ENCODE results near the gene G6PD.
"Not testable (repeated sequence)": the region's sequence is repeated elsewhere in the genome, so short reads cannot be mapped to it uniquely, and the experiment has no call there.

The G6PD gene

DNA sequence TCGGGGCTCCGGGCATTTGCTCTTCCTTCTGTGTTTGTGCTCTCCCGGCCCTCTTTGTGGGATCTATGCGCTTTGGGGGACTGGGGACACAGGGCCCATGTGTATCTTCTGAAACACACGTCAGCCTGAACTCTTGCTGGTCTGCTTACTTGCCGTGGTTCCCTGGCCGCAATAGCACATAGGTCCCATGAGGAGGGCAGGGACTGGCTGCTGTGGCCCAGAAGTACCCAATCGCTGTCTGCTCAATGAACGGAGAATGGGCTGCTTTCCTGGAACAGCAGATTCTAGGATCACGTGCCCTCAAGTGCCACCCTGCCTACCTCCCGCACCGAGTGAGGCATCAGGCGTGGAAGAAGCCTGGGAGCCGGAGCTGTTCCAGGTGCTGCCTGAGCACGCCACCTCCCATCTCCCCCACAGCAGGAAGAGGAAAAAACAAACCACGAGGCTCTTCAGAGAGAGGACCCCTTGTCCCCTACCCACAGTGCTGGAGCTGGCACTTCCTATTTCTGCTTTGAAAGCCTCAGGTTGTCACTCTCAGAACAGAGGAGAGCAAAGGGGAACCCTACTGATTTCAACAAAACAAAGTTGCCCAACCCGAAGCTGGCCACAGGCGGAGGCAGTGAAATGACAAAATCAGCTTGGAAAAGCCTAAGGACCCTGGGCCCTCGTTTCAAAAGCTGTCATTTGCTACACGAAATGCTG, 3.8 kb downstream of the G6PD start:
- no peak for DNase-seq

DNA sequence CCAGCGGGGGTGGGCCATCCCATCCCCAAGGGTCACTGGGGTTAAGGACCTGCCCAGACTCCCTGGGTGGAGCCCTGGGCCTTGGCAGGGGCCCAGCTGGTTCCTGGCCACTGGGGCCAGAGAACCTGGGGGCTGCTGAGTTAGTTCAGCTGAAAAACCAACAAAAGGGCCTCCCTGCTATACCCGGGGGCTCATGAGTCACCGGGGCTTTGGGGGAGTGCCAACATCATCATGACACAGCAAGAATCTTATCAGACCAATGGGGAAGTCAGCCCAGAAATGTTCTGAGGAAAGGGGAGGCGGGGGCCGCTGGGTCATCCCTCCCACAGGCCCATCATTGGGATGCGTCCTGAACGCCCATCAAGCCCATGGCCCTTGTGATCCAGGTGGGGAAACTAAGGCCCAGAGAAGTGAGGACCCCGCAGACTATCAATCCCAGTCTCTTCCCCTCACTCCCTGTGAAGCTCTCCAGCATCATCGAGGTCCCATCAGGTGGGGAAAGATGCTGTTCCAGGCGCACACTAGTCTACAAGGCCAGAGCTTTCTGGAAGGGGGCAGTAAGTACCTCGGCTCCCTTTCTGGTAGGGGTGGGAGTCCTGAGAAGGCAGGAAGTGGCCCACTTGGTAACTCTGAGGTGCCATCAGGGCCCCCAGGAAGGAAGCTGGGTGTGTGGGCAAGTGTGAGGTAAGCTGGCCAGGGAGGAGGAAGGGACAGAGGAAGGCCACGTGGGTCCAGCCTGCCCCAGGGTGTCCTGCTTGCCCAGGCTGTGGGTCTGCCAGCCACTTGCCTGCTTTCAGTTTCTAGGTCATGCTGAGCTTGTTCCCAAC, 4.5 kb downstream of the G6PD start:
- no peak for DNase-seq

GRCh38 chrX:154541589-154541895, 5.1 kb downstream of the G6PD start:
- no peak for DNase-seq

DNA sequence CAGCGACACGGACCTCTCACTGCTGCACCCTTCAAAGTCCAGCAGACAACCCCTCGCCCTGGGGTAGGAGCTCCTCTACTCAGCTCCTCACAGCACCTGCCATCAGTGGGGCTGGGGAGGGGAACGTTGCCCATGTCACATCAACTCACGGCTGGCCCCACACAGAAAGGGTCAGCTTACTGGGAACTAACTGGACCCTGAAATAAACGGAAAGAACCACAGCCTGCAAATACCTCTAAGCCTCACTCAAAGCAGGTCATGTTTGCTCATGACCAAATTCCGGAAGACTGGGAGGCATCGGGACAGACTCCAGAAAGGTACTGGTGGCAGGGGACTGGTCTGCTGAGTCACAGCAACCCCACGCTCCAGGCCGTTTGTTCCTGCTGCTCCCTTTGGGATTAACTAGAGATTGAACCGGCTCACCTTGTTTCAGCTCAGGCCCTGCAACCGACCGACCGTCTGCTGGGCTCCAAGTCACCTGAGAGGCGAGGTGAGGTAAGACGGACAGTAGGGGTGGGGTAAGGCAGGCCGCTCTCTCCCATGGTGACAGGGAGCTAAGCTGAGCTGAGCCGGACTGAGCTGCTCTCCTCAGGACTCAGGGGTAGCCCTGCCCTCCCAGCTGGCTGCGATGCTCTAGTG, 5.6 kb downstream of the G6PD start:
- no peak for DNase-seq

DNA sequence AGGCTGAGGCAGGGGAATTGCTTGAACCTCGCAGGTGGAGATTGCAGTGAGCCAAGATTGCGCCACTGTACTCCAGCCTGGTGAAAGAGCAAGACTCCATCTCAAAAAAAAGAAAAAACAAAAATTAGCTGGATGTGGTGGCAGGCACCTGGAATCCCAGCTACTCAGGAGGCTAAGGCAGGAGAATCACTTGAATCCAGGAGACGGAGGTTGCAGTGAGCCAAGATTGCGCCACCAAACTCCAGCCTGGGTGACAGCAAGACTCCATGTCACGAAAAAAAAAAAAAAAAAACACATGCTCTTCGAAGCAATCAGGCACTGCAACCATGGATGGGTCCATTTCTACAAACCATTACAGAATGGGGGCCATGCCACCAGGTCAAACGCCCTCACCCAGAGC, 6.3 kb downstream of the G6PD start:
- DNase-seq = not testable (repeated sequence)

GRCh38 chrX:154539077-154539476, 7.6 kb downstream of the G6PD start:
- no peak for DNase-seq

- DNase-seq = no peak
Measured at GRCh38 chrX:154535892-154536291, 10.8 kb downstream of the G6PD start.

GRCh38 chrX:154534526-154535322, 11.9 kb downstream of the G6PD start:
- DNase-seq = peak; percentile 63

- no peak for DNase-seq
Measured at GRCh38 chrX:154532690-154533089, 14.0 kb downstream of the G6PD start.

- DNase-seq = no peak
Measured at GRCh38 chrX:154531626-154532025, 15.0 kb downstream of the G6PD start.

GRCh38 chrX:154530286-154530685, 16.4 kb downstream of the G6PD start:
- no peak for DNase-seq

DNA sequence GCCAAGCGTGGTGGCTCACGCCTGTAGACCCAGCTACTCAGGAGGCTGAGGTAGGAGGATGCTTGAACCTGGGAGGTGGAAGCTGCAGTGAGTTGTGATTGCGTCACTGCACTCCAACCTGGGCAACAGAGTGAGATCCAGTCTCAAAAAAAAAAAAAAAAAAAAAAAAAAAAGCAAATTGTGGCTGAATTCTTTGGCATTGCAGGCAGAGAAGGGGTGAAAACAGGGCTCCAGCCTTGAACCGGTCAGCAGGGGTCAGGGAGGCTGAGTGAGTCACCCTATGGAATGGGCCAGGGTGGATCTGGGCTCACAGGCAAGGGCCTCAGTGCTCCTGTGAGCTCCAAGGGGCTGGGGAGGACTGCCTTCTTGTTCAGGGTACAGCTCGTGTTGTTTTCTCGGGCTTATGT, 17.4 kb downstream of the G6PD start:
- no peak for DNase-seq

DNA sequence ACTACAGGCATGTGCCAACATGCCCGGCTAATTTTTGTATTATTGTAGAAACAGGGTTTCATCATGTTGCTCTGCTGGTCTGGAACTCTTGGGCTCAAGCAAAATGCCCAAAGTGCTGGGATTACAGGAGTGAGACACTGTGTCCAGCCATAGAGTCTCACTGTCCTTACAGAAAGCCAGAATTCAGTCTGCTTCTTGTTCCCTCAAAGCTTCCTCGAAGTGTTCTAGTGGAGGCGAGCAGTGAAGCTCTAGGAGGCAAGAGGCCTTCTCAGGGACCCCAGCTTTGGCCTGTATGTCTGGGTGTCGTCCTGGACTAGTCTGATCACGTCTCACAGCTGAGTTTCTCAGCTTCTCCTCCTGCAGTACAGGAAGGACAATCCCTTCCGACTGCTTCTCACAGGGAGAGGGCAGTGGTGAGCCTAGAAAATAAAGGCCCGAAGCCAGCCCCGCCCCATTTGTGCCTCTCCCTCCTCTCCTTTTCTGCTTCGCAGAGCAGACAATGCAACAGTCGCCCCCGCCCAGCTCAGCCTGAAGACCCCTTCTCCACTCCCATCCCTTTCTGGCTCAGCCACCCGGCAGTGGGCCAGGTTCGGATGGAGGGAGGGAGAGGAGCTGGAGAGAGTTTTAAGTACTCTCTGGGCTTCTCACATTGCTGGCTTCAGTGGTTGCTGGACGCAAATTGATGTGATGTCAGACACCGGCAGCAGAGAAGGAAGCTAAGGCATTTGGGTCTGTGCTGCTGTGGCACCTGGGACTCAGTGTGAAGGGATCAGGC, 19.6 kb downstream of the G6PD start:
- peak; percentile 53 for DNase-seq

DNA sequence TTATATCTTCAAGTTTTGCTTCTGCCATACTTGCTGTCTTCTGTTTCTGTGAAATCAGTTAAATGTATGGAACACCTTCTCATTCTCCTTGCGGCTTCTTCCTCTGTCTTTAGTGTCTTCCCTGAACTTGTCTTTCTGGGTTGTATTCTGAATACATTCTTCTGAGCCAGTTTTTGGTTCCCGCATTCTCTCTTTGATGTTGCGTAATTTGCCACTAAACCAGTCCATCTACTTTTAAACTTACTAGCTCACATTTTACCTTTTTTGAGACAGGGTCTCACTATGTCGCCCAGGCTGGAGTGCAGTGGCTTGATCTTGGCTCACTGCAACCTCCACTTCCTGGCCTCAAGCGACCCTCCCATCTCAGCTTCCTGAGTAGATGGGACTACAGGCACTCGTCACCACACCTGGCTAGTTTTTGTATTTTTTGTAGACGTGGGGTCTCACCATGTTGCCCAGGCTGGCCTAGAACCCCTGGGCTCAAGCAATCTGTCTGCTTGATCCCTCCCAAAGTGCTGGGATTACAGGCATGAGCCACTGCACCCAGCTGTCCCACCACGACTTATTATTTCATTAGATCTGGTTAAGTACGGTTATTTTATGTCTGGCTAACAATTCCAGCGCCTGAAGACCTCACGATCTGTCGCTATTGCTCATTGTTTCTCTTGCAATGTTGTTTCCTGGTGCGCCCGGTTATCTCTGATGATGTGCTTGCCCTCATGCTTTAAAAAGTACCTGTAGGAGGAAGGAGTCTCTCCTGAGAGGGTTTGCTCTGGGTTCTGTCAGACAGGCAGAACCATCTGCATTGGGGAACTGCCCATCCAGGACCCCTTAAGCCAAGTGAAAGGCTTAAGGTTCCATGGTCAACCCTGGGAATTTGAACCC, 20.8 kb downstream of the G6PD start:
- DNase-seq = no peak

- no peak for DNase-seq
Measured at GRCh38 chrX:154519389-154519788, 27.3 kb downstream of the G6PD start.

DNA sequence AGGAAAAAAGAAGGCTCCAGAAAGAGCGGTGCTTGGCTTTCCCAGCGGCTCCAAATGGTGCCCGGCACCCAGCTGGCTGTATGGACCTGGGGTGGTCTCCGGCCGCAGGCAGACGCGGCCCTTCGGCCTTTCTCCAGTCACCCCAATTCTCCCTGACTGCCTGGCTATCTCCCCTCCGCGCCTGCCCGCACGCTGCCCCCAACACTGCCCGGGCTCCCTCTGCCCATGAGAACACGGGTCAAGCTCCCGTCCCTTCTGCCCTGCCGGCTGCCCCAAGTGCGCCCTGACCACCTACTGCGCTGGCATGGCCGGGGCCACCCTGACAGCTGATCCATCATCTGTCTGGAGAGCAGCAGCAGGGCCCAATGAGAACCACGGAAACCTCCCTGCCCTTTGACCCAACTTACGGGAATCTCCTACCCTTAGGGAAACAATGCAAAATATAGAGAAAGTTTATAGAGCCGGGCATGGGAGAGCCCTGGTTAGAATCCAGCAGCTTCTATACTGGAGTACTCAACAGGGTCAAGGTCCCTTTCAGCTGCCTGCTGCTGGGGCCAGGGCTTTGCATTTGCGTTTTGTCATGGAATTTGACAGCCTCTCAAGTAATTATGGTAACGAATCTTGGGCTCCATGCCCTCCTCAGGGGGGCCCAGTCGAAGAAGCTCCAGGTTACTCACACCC, 29.4 kb downstream of the G6PD start:
- no peak for DNase-seq

DNA sequence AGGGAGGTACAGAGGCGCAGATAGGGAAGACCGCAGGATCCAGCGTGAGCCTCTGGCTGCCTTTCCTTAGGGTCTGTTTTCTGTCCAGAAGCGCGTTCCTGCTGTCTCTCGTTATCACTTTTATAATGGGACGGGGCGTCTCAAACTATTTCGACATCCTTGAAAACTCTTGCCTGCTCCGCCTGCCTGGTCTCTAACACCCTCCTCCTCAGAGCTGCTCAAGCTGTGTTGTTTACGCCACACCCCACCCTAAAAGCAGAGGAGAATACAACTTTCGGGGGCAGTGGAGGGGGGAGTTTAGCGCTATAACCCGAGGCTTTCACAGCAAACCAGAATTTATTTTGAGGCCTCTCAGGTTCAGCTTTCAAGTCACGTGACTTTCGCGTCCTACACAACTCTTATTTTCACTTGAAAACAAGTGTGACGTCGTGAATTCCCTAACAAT, 30.0 kb downstream of the G6PD start:
- no peak for DNase-seq

GRCh38 chrX:154515966-154516655, 30.5 kb downstream of the G6PD start, which contains the start of gene FAM3A:
Gene FAM3A, minus strand, starts transcription at chrX:154516232. Its CDS starts 460 bp downstream, at chrX:154515772.
- peak; percentile 73 for DNase-seq

- DNase-seq = peak; percentile 33
Measured at GRCh38 chrX:154515090-154515965, 31.3 kb downstream of the G6PD start.
